BLaER1 treated with 17β-estradiol and CSF1 and Interleukin-3, amounts not matched to agents 10 nM and 100 nM (cell line): Measurements from ENCODE around the gene AK8.

Source experiments
- H3K27ac ChIP-seq, 11 experiments: shearing (Covaris generic); formaldehyde crosslinking; 2 replicates each; pipeline ENCODE4 v1.8.1; 2022
- H3K27me3 ChIP-seq, 11 experiments: shearing (Covaris generic); formaldehyde crosslinking; 2 replicates each; pipeline ENCODE4 v1.8.1; 2022
- H3K36me3 ChIP-seq, 11 experiments: shearing (Covaris generic); formaldehyde crosslinking; 2 replicates each; pipeline ENCODE4 v1.8.1; 2022
- H3K4me1 ChIP-seq, 10 experiments: shearing (Covaris generic); formaldehyde crosslinking; 2 replicates each; pipeline ENCODE4 v1.8.1; 2022
- H3K4me2 ChIP-seq, 11 experiments: shearing (Covaris generic); formaldehyde crosslinking; 2 replicates each; pipeline ENCODE4 v1.8.1; 2022
- H3K4me3 ChIP-seq, 10 experiments: shearing (Covaris generic); formaldehyde crosslinking; 2 replicates each; pipeline ENCODE4 v1.8.1; 2022
- H3K9ac ChIP-seq, 11 experiments: shearing (Covaris generic); formaldehyde crosslinking; 2 replicates each; pipeline ENCODE4 v1.8.1; 2022
- H3K9me3 ChIP-seq, 11 experiments: shearing (Covaris generic); formaldehyde crosslinking; replicated peaks in 1 of 11; 2 replicates each; pipeline ENCODE4 v1.8.1; 2022
- H4K20me1 ChIP-seq, 11 experiments: shearing (Covaris generic); formaldehyde crosslinking; 2 replicates each; pipeline ENCODE4 v1.8.1; 2022
- Cebpa-rat ChIP-seq, 11 experiments: shearing (Covaris generic); IDR thresholded peaks; 2 replicates each; pipeline ENCODE4 v1.8.1; 2022

AK8 gene

DNA sequence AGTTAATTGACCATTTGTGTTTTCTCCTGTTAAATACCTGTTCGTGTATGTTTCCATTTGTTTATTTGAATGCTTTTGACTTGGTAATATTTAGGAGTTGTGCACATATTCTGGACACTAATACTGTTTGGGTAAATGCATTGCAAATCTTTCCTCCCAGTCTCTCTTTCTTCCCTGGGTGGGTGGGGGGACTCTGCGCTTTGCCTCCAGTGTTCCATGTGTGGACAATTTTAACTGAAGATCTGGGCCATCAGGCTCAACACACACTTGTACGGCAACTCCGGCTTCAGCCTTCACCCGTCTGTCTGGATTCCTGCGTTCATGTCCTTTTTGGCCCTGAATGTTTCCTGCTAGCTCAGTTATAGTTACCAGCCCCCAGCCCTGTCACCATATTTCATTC lies 167.8 kb downstream of the AK8 start:
- H3K36me3 ChIP-seq: no peaks in the 10 kb centered on the region
- no peaks in the 10 kb centered on the region; a peak in 1 of 20 replicates for H3K4me1 ChIP-seq
- TF ChIP-seq Cebpa-rat (IDR thresholded peaks at IDR 0.05): no peak
- no peaks in the 10 kb centered on the region; a peak in 1 of 22 replicates for H4K20me1 ChIP-seq
- H3K27ac ChIP-seq: no peak overlapping the region
- no peak overlapping the region for H3K9ac ChIP-seq
- H3K27me3 ChIP-seq: no peaks in the 10 kb centered on the region
- no peak overlapping the region for H3K4me2 ChIP-seq
- H3K9me3 ChIP-seq: no peaks in the 10 kb centered on the region
- H3K4me3 ChIP-seq: no peak overlapping the region

DNA sequence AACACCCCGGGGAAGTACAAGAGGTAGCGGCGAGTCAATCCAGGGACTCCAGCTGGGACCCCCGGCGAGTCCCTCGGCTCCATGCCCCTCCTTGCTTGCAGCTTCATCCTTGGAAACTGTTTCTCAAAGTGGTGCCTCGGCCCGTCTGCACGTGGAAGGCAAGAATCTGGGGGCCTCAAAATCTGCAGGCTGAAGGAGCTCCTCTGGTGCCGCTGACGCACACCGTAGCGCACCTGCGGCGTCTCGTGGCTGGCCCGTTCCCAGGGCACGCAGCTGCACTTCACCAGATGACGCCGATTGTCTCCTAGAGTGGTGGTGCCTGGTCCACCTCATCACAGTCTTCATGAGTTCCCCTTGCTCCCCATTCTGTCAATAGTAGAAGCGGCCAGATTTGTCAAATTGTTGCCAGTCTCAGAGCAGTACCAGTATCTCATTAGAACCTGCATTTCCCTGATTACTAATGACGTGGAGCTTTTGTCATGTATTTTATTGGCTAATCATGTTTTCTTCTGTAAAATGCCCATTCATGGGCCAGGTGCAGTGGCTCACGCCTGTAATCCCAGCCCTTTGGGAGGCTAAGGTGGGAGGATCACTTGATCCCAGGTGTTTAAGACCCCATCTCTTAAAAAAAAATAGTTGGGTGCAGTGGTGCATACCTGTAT lies 169.2 kb downstream of the AK8 start:
- Histone ChIP-seq H3K4me1 (no peaks in the 10 kb centered on the region; a peak in 1 of 20 replicates), H3K9me3 (peaks cover 0 to 2% (median 0%) of the 10 kb centered on the region in 11 experiments; a peak in 8 of 22 replicates), H3K27me3 (no peaks in the 10 kb centered on the region), H3K36me3 (no peaks in the 10 kb centered on the region), H3K4me2 (no peak overlapping the region), H4K20me1 (no peaks in the 10 kb centered on the region; a peak in 1 of 22 replicates), H3K9ac (no peak overlapping the region), H3K27ac (no peak overlapping the region), H3K4me3 (no peak overlapping the region)
- TF ChIP-seq Cebpa-rat (IDR thresholded peaks at IDR 0.05): no peak

DNA sequence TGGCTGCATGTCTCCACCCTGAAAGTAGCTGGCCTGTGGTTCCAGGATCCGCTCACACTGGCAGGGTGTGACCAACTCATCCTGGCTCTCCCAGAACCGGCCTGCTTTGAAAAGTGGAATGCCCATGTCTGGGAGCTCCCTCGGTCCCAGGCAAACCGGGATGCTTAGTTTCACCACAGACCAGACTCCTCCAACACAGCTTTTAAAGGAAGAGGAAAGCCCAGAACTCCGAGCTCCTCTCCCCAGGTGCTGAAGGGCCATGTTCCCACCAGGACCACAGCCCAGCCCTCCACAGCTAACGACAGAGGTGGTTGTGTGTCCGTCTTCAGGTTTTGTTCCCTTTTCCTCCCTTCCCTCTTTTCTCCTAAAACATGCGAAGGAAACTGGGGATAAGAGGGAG lies 169.8 kb downstream of the AK8 start:
- peaks cover 1 to 9% (median 7%) of the 10 kb centered on the region in 11 experiments; a peak in 17 of 22 replicates for H3K9me3 ChIP-seq
- no peaks in the 10 kb centered on the region; a peak in 1 of 20 replicates for H3K4me1 ChIP-seq
- H3K36me3 ChIP-seq: no peaks in the 10 kb centered on the region
- H3K27ac ChIP-seq: no peak overlapping the region
- no peak for TF ChIP-seq Cebpa-rat (IDR thresholded peaks at IDR 0.05)
- H3K27me3 ChIP-seq: no peaks in the 10 kb centered on the region
- H3K9ac ChIP-seq: no peak overlapping the region
- H4K20me1 ChIP-seq: no peaks in the 10 kb centered on the region; a peak in 1 of 22 replicates
- H3K4me2 ChIP-seq: no peak overlapping the region
- no peak overlapping the region for H3K4me3 ChIP-seq

DNA sequence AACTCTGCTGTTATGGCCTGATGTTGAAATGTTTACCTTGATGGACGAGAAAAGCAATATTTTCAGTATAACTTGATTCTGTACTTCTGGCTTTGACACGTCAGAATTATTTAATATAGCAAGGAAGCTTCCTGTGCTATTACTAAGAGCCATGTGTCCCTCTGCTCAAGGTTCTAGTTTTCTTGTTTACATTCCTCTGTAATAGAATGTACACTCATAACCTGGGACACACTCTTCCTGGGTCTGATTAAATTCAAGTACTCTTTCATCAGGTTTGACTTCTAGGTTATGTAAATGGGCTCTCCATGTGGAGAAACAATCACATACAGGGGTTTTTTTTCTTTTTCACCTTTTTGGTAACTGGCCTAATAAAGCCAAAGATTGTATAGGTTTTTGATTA lies 174.7 kb downstream of the AK8 start:
- no peaks in the 10 kb centered on the region for H3K36me3 ChIP-seq
- TF ChIP-seq Cebpa-rat (IDR thresholded peaks at IDR 0.05): no peak
- no peak overlapping the region for H3K27ac ChIP-seq
- H3K27me3 ChIP-seq: no peaks in the 10 kb centered on the region
- peaks cover 24 to 45% (median 39%) of the 10 kb centered on the region in 11 experiments for H3K9me3 ChIP-seq
- H3K4me3 ChIP-seq: no peak overlapping the region
- H3K9ac ChIP-seq: no peak overlapping the region
- no peak overlapping the region for H3K4me2 ChIP-seq
- no peaks in the 10 kb centered on the region for H3K4me1 ChIP-seq
- no peaks in the 10 kb centered on the region; a peak in 1 of 22 replicates for H4K20me1 ChIP-seq

DNA sequence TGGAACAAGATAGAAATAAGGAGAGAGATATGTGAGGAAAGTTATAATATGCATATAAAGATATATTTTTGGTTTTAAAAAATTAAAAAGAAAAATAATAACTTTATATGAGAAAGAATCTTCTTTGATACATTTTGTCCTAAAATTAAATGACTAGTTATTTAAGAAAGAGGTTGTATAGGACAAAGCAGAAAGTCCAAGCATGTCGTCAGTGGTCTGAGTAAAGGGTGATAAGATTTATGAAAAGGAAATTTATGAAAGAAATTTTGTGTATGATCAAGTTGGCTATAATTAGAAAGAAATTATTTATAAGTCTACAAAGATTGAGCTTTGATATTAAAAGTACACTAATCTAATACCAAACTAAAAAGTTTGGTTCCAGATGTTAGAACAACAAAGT lies 175.8 kb downstream of the AK8 start:
- no peak for TF ChIP-seq Cebpa-rat (IDR thresholded peaks at IDR 0.05)

DNA sequence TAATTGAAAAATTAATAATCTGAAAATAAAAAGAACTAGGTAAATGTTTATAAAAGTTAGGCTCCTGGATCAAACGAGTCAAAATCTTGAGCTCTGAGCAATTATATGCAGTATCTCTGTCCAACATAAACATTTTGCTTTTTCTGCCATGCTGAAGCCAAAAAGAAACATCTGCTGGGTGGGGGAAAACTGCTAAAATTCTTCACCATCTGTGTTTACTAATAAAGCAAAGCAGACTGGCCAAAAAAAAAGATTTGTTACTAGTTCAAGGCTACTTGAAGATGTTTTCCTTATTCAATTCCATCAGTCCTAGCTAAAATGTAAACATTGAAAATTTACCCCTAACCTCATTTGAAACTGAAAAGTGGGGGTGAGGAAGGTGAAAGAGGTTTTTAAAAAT lies 178.1 kb downstream of the AK8 start:
- H3K9ac ChIP-seq: no peak overlapping the region
- no peak overlapping the region for H3K4me2 ChIP-seq
- H3K27me3 ChIP-seq: no peaks in the 10 kb centered on the region
- peaks cover 58 to 79% (median 73%) of the 10 kb centered on the region in 11 experiments for H3K9me3 ChIP-seq
- no peaks in the 10 kb centered on the region for H3K4me1 ChIP-seq
- no peak overlapping the region for H3K27ac ChIP-seq
- TF ChIP-seq Cebpa-rat (IDR thresholded peaks at IDR 0.05): no peak
- H3K4me3 ChIP-seq: no peak overlapping the region
- H3K36me3 ChIP-seq: peaks cover 0 to 3% (median 0%) of the 10 kb centered on the region in 11 experiments; a peak in 3 of 22 replicates
- no peaks in the 10 kb centered on the region for H4K20me1 ChIP-seq

More for the DNA sequence above, 175.8 kb downstream of the AK8 start:
- no peak overlapping the region for H3K9ac ChIP-seq
- no peak overlapping the region for H3K4me3 ChIP-seq
- no peaks in the 10 kb centered on the region for H3K36me3 ChIP-seq
- H3K4me1 ChIP-seq: no peaks in the 10 kb centered on the region
- no peak overlapping the region for H3K27ac ChIP-seq
- peaks cover 35 to 56% (median 50%) of the 10 kb centered on the region in 11 experiments for H3K9me3 ChIP-seq
- H3K27me3 ChIP-seq: no peaks in the 10 kb centered on the region
- no peak overlapping the region for H3K4me2 ChIP-seq
- H4K20me1 ChIP-seq: no peaks in the 10 kb centered on the region

DNA sequence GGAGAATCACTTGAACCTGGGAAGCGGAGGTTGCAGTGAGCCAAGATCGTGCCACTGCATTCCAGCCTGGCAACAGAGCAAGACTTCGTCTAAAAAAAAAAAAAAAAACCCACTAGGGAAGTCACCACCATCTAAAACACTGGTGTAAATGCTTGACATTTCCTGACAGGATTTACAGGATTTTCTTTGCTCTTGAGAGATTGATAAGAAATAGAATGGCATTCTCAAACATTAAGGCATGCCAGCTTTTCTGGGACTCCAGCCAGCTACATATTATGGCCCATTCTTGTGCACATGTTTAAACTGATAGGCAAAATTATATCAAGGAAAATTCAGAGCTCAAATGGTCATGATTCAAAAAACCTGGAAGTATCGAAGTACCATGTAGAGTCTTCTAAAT lies 179.1 kb downstream of the AK8 start:
- Histone ChIP-seq H3K4me2 (no peak overlapping the region), H3K36me3 (peaks cover 0 to 12% (median 0%) of the 10 kb centered on the region in 11 experiments; a peak in 5 of 22 replicates), H3K9ac (no peak overlapping the region), H3K4me3 (no peak overlapping the region), H3K27ac (no peak overlapping the region), H3K9me3 (peaks cover 64 to 83% (median 78%) of the 10 kb centered on the region in 11 experiments), H3K27me3 (no peaks in the 10 kb centered on the region), H3K4me1 (no peaks in the 10 kb centered on the region), H4K20me1 (no peaks in the 10 kb centered on the region)
- no peak for TF ChIP-seq Cebpa-rat (IDR thresholded peaks at IDR 0.05)

DNA sequence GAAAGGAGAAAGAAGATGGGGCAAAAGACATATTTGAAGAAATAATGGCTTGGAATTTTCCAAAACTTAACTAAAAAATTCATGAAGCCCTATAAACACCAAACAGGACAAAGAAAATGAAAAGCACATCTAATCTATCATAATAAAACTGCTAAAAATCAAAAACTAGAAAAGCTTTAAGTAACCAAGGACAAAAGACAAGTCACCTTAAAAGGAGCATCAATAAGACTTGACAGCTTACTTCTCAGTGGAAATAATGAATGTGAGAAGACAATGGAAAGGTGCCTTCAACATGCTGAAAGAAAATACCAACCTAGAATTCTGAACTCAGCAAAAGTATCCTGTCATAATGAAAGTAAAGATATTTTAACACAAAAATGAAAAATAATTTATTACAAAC lies 180.9 kb downstream of the AK8 start:
- H3K4me1 ChIP-seq: no peaks in the 10 kb centered on the region
- H3K4me2 ChIP-seq: no peak overlapping the region
- H3K9ac ChIP-seq: no peak overlapping the region
- no peaks in the 10 kb centered on the region for H4K20me1 ChIP-seq
- H3K4me3 ChIP-seq: no peak overlapping the region
- H3K27ac ChIP-seq: no peak overlapping the region
- peaks cover 47 to 69% (median 61%) of the 10 kb centered on the region in 11 experiments for H3K9me3 ChIP-seq
- TF ChIP-seq Cebpa-rat (IDR thresholded peaks at IDR 0.05): no peak
- H3K36me3 ChIP-seq: peaks cover 5 to 26% (median 9%) of the 10 kb centered on the region in 11 experiments; a peak in 18 of 22 replicates
- no peaks in the 10 kb centered on the region for H3K27me3 ChIP-seq

DNA sequence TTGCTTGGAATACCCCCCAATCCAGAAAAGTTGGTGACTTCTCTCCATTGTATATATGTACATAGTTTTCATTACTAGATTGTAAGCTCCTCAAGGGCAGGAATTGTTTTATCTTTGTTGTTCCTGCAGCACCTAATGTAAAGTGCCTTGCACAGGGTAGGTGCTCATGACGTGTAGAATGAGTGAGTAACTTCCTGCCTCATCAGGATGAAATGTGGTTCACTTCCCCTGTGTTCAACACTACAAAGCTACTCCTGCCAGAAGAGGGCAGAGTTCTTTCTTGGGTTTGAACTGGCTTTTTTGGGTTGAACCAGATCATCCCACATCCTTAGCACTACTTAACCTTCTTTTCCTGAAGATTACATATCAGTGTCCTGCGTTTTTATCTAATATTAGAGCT lies 183.9 kb downstream of the AK8 start:
- TF ChIP-seq Cebpa-rat (IDR thresholded peaks at IDR 0.05): no peak
- peaks cover 0 to 18% (median 0%) of the 10 kb centered on the region in 11 experiments; a peak in 3 of 22 replicates for H4K20me1 ChIP-seq
- H3K9ac ChIP-seq: no peak overlapping the region
- no peak overlapping the region for H3K4me2 ChIP-seq
- no peaks in the 10 kb centered on the region for H3K27me3 ChIP-seq
- H3K36me3 ChIP-seq: peaks cover 36 to 57% (median 40%) of the 10 kb centered on the region in 11 experiments
- no peak overlapping the region for H3K27ac ChIP-seq
- peaks cover 40 to 53% (median 48%) of the 10 kb centered on the region in 11 experiments for H3K9me3 ChIP-seq
- H3K4me1 ChIP-seq: peaks cover 0 to 9% (median 0%) of the 10 kb centered on the region in 10 experiments; a peak in 3 of 20 replicates
- H3K4me3 ChIP-seq: no peak overlapping the region

DNA sequence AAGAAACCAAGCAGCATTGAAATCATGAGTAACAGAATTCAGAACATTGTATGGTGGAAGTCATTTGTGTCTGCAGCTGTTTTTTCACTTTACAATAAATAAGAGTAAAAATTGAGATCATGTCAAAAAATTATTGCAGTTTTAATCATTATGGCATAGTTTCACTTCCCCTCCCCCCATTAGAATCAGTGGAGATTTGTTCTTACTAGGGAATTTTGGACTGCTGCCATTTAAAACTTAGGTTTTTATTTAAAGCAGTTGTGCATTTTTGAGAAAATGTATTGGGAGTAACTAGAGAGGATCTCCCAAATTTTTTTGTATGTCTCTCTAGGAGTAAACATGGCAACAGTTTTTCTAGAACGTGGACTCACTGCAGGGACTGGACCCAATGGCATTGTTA lies 187.4 kb downstream of the AK8 start:
- Histone ChIP-seq H4K20me1 (peaks cover 0 to 41% (median 13%) of the 10 kb centered on the region in 11 experiments; a peak in 12 of 22 replicates), H3K27me3 (no peaks in the 10 kb centered on the region), H3K9ac (no peak overlapping the region), H3K27ac (no peak overlapping the region), H3K9me3 (peaks cover 5 to 18% (median 13%) of the 10 kb centered on the region in 11 experiments; a peak in 21 of 22 replicates), H3K4me1 (peaks cover 0 to 9% (median 0%) of the 10 kb centered on the region in 10 experiments; a peak in 3 of 20 replicates), H3K4me2 (no peak overlapping the region), H3K36me3 (peaks cover 66 to 92% (median 73%) of the 10 kb centered on the region in 11 experiments), H3K4me3 (no peak overlapping the region)
- TF ChIP-seq Cebpa-rat (IDR thresholded peaks at IDR 0.05): no peak
